Thyroid gland (tissue), 4 donors: Measurements from ENCODE around the gene B3GALT4.

Experiments used
- CTCF ChIP-seq, 6 experiments: fragments of 200-600 bp in 3 of 6; fragments of 450-650 bp in 3 of 6; sonication (generic) in 3 of 6; IDR thresholded peaks; one replicate each; pipeline ENCODE4 v1.5.1; 2016 to 2019; ENCODE audit warnings: antibody characterized with exemption in 6 of 6, mild to moderate bottlenecking in 2 of 6, inconsistent platforms in 1 of 6, moderate library complexity in 1 of 6
- POLR2A ChIP-seq, 2 donors: fragments of 450-650 bp; IDR thresholded peaks; one replicate each; pipeline ENCODE4 v1.6.1; 2017; ENCODE audit warnings: antibody characterized with exemption in 2 of 2, mild to moderate bottlenecking in 2 of 2, moderate library complexity in 1 of 2

DNA sequence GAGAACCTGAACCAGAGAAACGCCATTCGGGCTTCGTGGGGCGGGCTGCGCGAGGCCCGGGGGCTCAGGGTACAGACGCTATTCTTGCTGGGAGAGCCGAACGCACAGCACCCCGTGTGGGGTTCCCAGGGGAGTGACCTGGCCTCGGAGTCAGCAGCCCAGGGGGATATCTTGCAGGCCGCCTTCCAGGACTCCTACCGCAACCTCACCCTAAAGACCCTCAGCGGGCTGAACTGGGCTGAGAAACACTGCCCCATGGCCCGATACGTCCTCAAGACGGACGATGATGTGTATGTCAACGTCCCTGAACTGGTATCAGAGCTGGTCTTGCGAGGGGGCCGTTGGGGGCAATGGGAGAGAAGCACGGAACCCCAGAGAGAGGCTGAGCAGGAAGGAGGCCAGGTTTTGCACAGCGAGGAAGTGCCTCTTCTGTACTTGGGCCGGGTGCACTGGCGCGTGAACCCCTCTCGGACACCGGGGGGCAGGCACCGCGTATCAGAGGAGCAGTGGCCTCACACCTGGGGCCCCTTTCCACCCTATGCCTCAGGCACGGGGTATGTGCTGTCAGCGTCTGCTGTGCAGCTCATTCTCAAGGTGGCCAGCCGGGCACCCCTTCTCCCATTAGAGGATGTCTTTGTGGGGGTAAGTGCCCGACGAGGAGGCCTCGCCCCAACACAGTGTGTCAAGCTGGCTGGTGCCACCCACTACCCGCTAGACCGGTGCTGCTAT lies 904 bp downstream of the B3GALT4 start:
- TF ChIP-seq CTCF (IDR thresholded peaks at IDR 0.05) (no peak), POLR2A (IDR thresholded peaks at IDR 0.05) (no peak)
